Activated CD4-positive, alpha-beta T cell treated with anti-CD3 and anti-CD28 coated beads, Interleukin-2, amount 10 ng/mL, durations not matched to agents 24 days and 14 days (primary cell): ENCODE results near the gene CCSER1. TPM values are rescaled to one million over a fixed set of nuclear protein-coding genes. Genes with fewer than 3 reads are reported as not detected.

ENCODE experiments used
- DNase-seq: peaks from one replicate; pipeline ENCODE4 v3.0.0; 2022
- H3K27ac Mint-ChIP-seq: one replicate; pipeline ENCODE4 v1.8.0; 2022; ENCODE audit warnings: mild to moderate bottlenecking, mixed read lengths
- H3K27me3 Mint-ChIP-seq: one replicate; pipeline ENCODE4 v1.8.0; 2022; ENCODE audit warnings: mixed read lengths
- H3K36me3 Mint-ChIP-seq: one replicate; pipeline ENCODE4 v1.8.0; 2022; ENCODE audit warnings: low read depth, mild to moderate bottlenecking, mixed read lengths
- H3K4me1 Mint-ChIP-seq: one replicate; pipeline ENCODE4 v1.8.0; 2021; ENCODE audit warnings: mixed read lengths
- H3K4me3 Mint-ChIP-seq: one replicate; pipeline ENCODE4 v1.8.0; 2022; ENCODE audit warnings: mild to moderate bottlenecking, moderate library complexity, mixed read lengths
- H3K9me3 Mint-ChIP-seq: one replicate; pipeline ENCODE4 v1.8.0; 2021; ENCODE audit warnings: mixed read lengths
- intact Hi-C: fragments of 100-400 bp; cut with micrococcal nuclease; formaldehyde crosslinking; loops from one replicate; pipeline ENCODE4 v1.15.1; 2023
- total RNA-seq: library from RNA; stranded (reverse); gene quantifications from 2 replicates; pipeline ENCODE4 v1.2.3, GENCODE V29; 2022

The CCSER1 gene
- total RNA-seq, 1 donor from 2014 or later, result not detected

DNA sequence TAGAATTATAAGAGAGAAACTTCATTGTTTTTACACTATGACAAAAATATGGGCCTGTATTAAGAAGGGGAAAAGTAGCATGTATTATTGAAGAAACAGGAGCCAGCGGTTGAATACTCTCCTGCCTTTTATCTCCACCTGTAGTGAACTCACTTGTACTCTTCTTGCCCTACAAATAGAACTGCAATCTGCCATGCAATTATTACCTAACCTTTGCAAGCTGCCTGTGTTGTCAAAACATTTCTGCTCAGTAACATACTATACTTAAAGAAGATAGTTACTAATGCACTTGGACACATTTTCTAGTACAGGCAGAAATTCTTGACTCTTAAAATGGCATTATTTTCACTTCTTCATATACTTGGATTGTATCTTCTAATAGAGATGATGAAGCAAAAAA lies 1358.2 kb downstream of the CCSER1 start:
- Mint-ChIP-seq H3K27me3 (no peaks in the 10 kb centered on the region), H3K27ac (no peak overlapping the region), H3K4me1 (no peaks in the 10 kb centered on the region), H3K4me3 (no peak overlapping the region), H3K9me3 (peaks cover 7% of the 10 kb centered on the region), H3K36me3 (no peaks in the 10 kb centered on the region)
- intact Hi-C loops, result no loop called here
- DNase-seq, result no peak

- no peak overlapping the region for H3K27ac Mint-ChIP-seq
- peaks cover 3% of the 10 kb centered on the region for H3K9me3 Mint-ChIP-seq
- DNase-seq, result no peak
- H3K4me3 Mint-ChIP-seq, result no peak overlapping the region
- intact Hi-C loops, result no loop called here
- no peaks in the 10 kb centered on the region for H3K36me3 Mint-ChIP-seq
- no peaks in the 10 kb centered on the region for H3K4me1 Mint-ChIP-seq
- H3K27me3 Mint-ChIP-seq, result no peaks in the 10 kb centered on the region
These were observed 1361.8 kb downstream of the CCSER1 start for GRCh38 chr4:91488946-91489345.

DNA sequence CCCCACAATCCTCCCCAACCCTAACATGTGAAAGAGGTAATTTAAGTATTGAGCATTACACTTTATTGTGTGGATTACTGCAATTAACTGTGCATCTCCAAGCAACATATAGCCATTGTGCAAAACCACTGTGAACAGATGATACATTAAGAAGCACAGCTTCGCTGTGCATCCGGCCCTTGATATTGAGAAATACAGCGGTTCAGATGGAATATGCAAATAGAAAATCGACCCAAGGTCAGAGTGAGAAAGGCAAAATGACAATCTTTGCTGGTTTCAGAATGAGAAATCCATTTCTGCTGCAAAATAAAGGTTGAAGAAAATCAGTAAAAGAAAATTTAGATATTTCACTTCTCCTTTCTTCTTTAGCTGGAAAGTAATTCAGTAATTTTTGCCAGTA lies 1370.7 kb downstream of the CCSER1 start:
- Mint-ChIP-seq H3K9me3 (peaks cover under 1% of the 10 kb centered on the region), H3K4me3 (no peak overlapping the region), H3K4me1 (no peaks in the 10 kb centered on the region), H3K27ac (no peak overlapping the region), H3K27me3 (no peaks in the 10 kb centered on the region), H3K36me3 (no peaks in the 10 kb centered on the region)
- intact Hi-C loops, result loop anchor here (10.0 kb wide), 1 partner anchor 57 kb away; no protein-coding TSS in a partner anchor
- no peak for DNase-seq

DNA sequence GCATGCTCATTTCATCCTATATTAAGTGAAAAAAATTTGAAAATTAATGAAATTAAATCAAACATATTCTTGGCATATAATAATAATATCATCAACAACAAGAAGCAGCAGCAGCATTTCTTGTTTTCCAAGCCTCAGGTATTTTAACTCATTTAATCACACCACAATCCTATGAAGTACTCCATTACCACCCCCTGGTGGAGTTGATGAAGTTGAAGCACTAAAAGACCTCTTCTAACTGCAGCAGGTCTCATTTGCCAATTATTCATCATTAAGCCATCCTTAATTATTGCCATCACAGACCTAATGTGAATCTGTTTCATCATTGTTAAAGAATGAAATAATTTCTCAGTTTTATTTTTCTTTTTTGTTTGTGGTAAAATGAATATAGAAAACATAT lies 1375.2 kb downstream of the CCSER1 start:
- H3K36me3 Mint-ChIP-seq, result no peaks in the 10 kb centered on the region
- no peaks in the 10 kb centered on the region for H3K27me3 Mint-ChIP-seq
- DNase-seq, result no peak
- intact Hi-C loops, result no loop called here
- peaks cover 7% of the 10 kb centered on the region for H3K9me3 Mint-ChIP-seq
- H3K27ac Mint-ChIP-seq, result no peak overlapping the region
- no peaks in the 10 kb centered on the region for H3K4me1 Mint-ChIP-seq
- no peak overlapping the region for H3K4me3 Mint-ChIP-seq

DNA sequence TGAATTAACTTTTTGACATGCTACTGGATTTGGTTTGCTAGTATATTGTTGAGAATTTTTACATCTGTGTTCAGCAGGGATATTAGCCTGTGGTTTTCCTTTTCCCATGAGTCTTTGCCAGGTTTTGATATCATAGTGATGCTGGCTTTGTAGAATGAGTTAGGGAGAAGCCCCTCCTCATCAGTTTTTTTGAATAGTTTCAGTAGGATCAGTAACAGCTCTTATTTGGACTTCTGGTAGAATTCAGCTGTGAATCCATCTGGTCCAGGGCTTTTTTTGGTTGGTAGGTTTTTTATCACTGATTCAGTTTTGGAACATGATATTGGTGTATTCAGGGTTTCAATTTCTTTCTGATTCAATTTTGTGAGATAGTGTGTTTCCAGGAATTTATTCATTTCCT lies 1386.1 kb downstream of the CCSER1 start:
- no peak for DNase-seq
- intact Hi-C loops, result no loop called here
- Mint-ChIP-seq H3K9me3 (peaks cover 21% of the 10 kb centered on the region), H3K4me3 (no peak overlapping the region), H3K27ac (no peak overlapping the region), H3K36me3 (no peaks in the 10 kb centered on the region), H3K4me1 (no peaks in the 10 kb centered on the region), H3K27me3 (no peaks in the 10 kb centered on the region)

DNA sequence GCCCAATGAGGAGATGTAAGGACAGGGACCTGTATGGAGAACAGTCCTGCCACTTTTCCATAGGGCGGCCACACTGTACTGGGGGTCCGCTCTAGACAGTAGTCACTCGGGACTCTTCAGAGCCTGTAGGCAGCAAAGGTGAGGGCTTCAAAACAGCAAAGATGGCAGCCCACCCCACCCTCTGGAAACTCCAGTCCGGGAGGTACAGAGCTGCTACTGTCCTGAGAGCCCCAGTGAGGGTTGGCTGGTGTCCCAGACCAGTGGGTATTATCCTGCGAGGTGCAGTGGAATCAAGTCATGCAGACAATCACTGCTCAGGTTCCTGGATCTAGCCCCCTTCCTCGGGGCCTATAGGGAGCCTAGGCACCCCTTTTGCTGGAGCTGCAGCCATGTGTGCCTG lies 1392.0 kb downstream of the CCSER1 start:
- Mint-ChIP-seq H3K4me3 (no peak overlapping the region), H3K27ac (no peak overlapping the region), H3K9me3 (peaks cover 3% of the 10 kb centered on the region), H3K27me3 (no peaks in the 10 kb centered on the region), H3K4me1 (no peaks in the 10 kb centered on the region), H3K36me3 (no peaks in the 10 kb centered on the region)
- intact Hi-C loops, result no loop called here
- DNase-seq, result no peak

- intact Hi-C loops, result no loop called here
- Mint-ChIP-seq H3K36me3 (no peaks in the 10 kb centered on the region), H3K27me3 (no peaks in the 10 kb centered on the region)
These were observed 1398.4 kb downstream of the CCSER1 start for GRCh38 chr4:91525621-91526020.

DNA sequence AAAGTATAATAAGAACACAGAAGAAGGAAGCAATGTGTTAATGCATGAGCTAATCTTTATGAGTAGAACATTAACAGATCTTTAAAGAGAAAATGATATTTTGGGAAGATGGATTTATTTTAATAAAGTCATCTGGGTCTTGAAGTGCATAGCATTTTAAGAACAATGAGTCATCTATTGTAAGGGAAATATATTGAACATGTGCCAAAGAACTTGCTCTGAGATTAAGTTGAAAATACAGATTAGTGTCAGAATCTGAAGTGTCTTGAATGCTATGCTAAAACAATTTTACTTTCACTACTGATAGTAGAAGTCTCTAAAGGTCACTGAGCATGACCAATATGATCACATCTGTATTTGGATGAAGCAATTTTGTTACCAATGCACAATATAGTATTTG lies 1399.9 kb downstream of the CCSER1 start:
- Mint-ChIP-seq H3K27me3 (no peaks in the 10 kb centered on the region), H3K4me1 (no peaks in the 10 kb centered on the region), H3K27ac (no peak overlapping the region), H3K4me3 (no peak overlapping the region), H3K36me3 (no peaks in the 10 kb centered on the region), H3K9me3 (peaks cover 9% of the 10 kb centered on the region)
- no peak for DNase-seq
- intact Hi-C loops, result no loop called here

More at GRCh38 chr4:91525621-91526020, 1398.4 kb downstream of the CCSER1 start:
- DNase-seq, result no peak
- Mint-ChIP-seq H3K4me1 (no peaks in the 10 kb centered on the region), H3K4me3 (no peak overlapping the region), H3K27ac (no peak overlapping the region), H3K9me3 (peaks cover 4% of the 10 kb centered on the region)

- H3K4me1 Mint-ChIP-seq, result no peaks in the 10 kb centered on the region
- intact Hi-C loops, result no loop called here
- no peaks in the 10 kb centered on the region for H3K36me3 Mint-ChIP-seq
- no peak overlapping the region for H3K27ac Mint-ChIP-seq
- peaks cover 7% of the 10 kb centered on the region for H3K9me3 Mint-ChIP-seq
- no peak overlapping the region for H3K4me3 Mint-ChIP-seq
- no peaks in the 10 kb centered on the region for H3K27me3 Mint-ChIP-seq
- no peak for DNase-seq
These were observed 1440.4 kb downstream of the CCSER1 start for GRCh38 chr4:91567594-91567993.

DNA sequence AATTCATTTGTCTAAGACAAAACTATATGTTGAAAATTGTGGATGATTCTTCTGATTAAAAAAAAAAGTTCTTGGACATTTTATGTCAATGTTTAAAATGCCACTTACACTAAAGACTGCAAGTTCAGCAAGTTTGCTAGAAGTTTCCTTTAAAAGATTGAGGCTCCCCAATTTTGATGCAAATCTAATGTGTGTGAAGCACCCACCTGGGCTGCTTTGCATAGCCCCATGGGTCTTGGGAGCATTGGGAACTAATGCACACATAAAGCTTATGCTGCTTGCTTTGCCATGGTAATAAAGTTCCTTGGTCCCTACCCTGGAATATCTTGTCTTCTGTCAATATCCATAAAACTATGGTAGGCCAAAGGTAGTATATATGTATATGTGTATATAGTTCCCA lies 1450.7 kb downstream of the CCSER1 start:
- H3K27me3 Mint-ChIP-seq, result no peaks in the 10 kb centered on the region
- H3K4me1 Mint-ChIP-seq, result no peaks in the 10 kb centered on the region
- no peaks in the 10 kb centered on the region for H3K36me3 Mint-ChIP-seq
- no peak overlapping the region for H3K4me3 Mint-ChIP-seq
- no peak for DNase-seq
- H3K9me3 Mint-ChIP-seq, result no peaks in the 10 kb centered on the region
- H3K27ac Mint-ChIP-seq, result no peak overlapping the region
- intact Hi-C loops, result no loop called here

DNA sequence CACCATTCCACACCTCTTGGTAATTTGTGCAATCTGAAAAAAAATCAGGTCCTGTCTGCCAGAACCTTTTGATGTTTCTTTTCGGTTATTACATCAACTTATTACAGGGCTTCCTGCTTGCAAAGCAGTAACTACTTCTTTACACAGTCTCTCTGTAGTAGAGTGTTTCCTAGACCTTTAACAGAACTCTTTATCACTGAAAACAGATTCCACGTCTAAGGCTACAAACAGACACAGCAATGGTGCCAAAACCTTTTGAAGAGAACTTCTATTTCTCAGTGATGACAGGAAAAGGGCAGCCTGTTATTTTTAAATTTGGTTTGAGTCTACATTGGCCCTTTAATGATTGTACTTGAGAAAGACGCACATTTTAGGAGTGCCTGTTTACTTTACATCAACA lies 1463.1 kb downstream of the CCSER1 start:
- Mint-ChIP-seq H3K4me3 (no peak overlapping the region), H3K27me3 (no peaks in the 10 kb centered on the region), H3K36me3 (no peaks in the 10 kb centered on the region), H3K9me3 (no peaks in the 10 kb centered on the region), H3K4me1 (no peaks in the 10 kb centered on the region), H3K27ac (no peak overlapping the region)
- DNase-seq, result no peak
- intact Hi-C loops, result no loop called here

- H3K27ac Mint-ChIP-seq, result no peak overlapping the region
- H3K4me3 Mint-ChIP-seq, result no peak overlapping the region
- DNase-seq, result no peak
- no peaks in the 10 kb centered on the region for H3K36me3 Mint-ChIP-seq
- no peaks in the 10 kb centered on the region for H3K9me3 Mint-ChIP-seq
- intact Hi-C loops, result no loop called here
- no peaks in the 10 kb centered on the region for H3K27me3 Mint-ChIP-seq
- H3K4me1 Mint-ChIP-seq, result no peaks in the 10 kb centered on the region
These were observed 1464.9 kb downstream of the CCSER1 start for GRCh38 chr4:91592125-91592524.

DNA sequence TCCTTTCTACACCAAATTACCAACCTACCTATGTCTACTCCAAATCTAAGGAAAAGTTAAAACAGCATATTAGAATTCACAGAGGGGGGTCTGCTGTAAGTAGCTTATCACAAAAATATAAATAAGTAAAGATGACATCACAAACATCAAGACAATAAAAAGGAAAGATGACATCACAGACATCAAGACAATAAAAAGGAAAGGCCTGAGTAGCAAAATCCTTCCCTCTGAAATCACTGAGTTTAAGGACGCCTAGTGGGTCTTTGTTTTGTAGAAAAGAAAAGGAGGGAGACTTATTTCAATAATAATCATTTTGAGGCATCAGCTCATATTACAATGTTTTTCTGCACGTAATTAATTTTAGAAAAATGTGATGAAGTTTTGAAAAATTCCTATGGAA lies 1469.5 kb downstream of the CCSER1 start:
- no peak for DNase-seq
- Mint-ChIP-seq H3K4me3 (no peak overlapping the region), H3K27me3 (no peaks in the 10 kb centered on the region), H3K4me1 (no peaks in the 10 kb centered on the region), H3K36me3 (no peaks in the 10 kb centered on the region), H3K9me3 (no peaks in the 10 kb centered on the region), H3K27ac (no peak overlapping the region)
- intact Hi-C loops, result no loop called here

GRCh38 chr4:91598696-91599095 lies 1471.5 kb downstream of the CCSER1 start:
- H3K9me3 Mint-ChIP-seq, result no peaks in the 10 kb centered on the region
- H3K27ac Mint-ChIP-seq, result no peak overlapping the region
- no peak overlapping the region for H3K4me3 Mint-ChIP-seq
- H3K36me3 Mint-ChIP-seq, result no peaks in the 10 kb centered on the region
- intact Hi-C loops, result no loop called here
- H3K4me1 Mint-ChIP-seq, result no peaks in the 10 kb centered on the region
- no peak for DNase-seq
- no peaks in the 10 kb centered on the region for H3K27me3 Mint-ChIP-seq

- DNase-seq, result no peak
- H3K27ac Mint-ChIP-seq, result no peak overlapping the region
- no peaks in the 10 kb centered on the region for H3K4me1 Mint-ChIP-seq
- H3K36me3 Mint-ChIP-seq, result no peaks in the 10 kb centered on the region
- no peaks in the 10 kb centered on the region for H3K27me3 Mint-ChIP-seq
- H3K4me3 Mint-ChIP-seq, result no peak overlapping the region
- intact Hi-C loops, result no loop called here
- H3K9me3 Mint-ChIP-seq, result no peaks in the 10 kb centered on the region
These were observed 1473.1 kb downstream of the CCSER1 start for GRCh38 chr4:91600301-91600700.
